RWPE1 (cell line): Measurements from ENCODE around the gene PDIA6.
A peak's percentile ranks its signal among the peaks of the same experiment; 100 is the strongest.

Experiments used
- CTCF ChIA-PET: fragments of 350-600 bp; sonication (Branson Sonifier 250); formaldehyde crosslinking; extraction: SDS; loops from one replicate; lab custom pipeline; 2021; lab: Yijun Ruan, JAX
- POLR2A ChIA-PET: fragments of 400-600 bp; formaldehyde crosslinking; extraction: SDS; loops from one replicate; lab custom pipeline; 2020; ENCODE audit warnings: antibody characterized with exemption; ENCODE audit not compliant: low non-redundant PET; lab: Yijun Ruan, JAX
- DNase-seq: peaks from one replicate; pipeline ENCODE4 v3.0.0; 2012; ENCODE audit warnings: low spot score
- H3K27ac ChIP-seq: fragments of 450-650 bp; 2 replicates; pipeline ENCODE4 v1.5.1; 2017
- CTCF ChIP-seq: fragments of 450-650 bp; conservative IDR thresholded peaks from 2 replicates; pipeline ENCODE4 v1.5.1; 2017; ENCODE audit warnings: low read depth, mild to moderate bottlenecking

PDIA6 gene

GRCh38 chr2:10771786-10772185 is 40.8 kb downstream of the PDIA6 start:
- no peak overlapping the region for H3K27ac ChIP-seq
- DNase-seq: no peak
- POLR2A ChIA-PET: no interaction called here
- no peak for TF ChIP-seq CTCF
- CTCF ChIA-PET: interaction anchor here (0.6 kb wide), 2 partner anchors 29 to 82 kb away, joined by 3 read pairs; no protein-coding TSS in a partner anchor

- no peak for DNase-seq
- POLR2A ChIA-PET: no interaction called here
- no peak for TF ChIP-seq CTCF
- CTCF ChIA-PET: interaction anchor here (0.6 to 0.7 kb wide), 2 partner anchors 29 to 706 kb away, joined by 3 read pairs; no protein-coding TSS in a partner anchor
- H3K27ac ChIP-seq: no peak overlapping the region
Measured at GRCh38 chr2:10770956-10771750, 41.4 kb downstream of the PDIA6 start.

DNA sequence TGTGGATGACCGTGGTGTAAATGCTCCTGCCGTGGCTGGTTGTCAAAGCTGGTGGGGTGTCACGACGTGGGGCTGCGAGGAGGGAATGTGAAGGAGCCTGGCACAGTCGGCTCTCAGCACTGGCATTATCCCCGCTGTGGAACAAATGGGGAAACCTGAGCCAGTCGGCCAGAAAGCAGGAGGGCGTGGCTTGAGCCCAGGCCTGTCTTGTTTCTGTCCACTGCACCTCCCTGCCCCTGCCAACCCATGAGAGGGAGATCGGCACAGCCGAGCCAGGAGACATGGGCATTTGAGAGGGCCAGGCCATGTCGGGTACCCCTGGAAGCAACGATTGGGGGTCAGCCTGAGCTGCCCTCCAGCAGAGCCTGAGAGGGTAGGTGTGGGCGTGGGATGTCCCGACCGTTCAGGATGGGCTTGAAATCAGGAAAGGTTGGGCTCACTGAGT is 44.5 kb downstream of the PDIA6 start:
- DNase-seq: no peak
- POLR2A ChIA-PET: no interaction called here
- no peak overlapping the region for H3K27ac ChIP-seq
- CTCF ChIA-PET: interaction anchor here (0.8 kb wide), 1 partner anchor 901 kb away, joined by 5 read pairs; no protein-coding TSS in a partner anchor
- no peak for TF ChIP-seq CTCF

DNA sequence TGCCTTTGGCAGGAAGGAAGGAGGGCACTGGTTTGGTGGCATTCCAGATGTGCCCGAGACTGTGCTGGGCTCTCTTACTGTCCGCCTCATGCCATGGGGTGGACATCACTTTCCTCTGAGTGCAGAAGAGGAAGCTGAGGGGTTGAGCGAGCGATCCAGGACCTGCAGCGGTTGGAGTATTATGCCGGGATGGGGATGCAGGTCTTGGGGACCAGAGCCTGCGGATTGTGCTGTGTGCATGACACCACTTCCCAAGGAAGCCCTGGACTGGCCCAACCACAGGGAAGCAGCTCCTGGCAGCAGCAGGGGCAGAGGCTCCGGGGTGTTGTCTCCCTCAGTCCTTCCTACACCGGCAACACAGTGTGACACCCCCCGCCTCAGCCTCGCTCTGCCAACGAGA is 46.7 kb downstream of the PDIA6 start:
- DNase-seq: no peak
- no peak overlapping the region for H3K27ac ChIP-seq
- POLR2A ChIA-PET: interaction anchor here (0.6 kb wide), 1 partner anchor 38 kb away, joined by 13 read pairs; no protein-coding TSS in a partner anchor
- no peak for TF ChIP-seq CTCF
- CTCF ChIA-PET: interaction anchor here (0.7 kb wide), 1 partner anchor 22 kb away, joined by 4 read pairs; no protein-coding TSS in a partner anchor

DNA sequence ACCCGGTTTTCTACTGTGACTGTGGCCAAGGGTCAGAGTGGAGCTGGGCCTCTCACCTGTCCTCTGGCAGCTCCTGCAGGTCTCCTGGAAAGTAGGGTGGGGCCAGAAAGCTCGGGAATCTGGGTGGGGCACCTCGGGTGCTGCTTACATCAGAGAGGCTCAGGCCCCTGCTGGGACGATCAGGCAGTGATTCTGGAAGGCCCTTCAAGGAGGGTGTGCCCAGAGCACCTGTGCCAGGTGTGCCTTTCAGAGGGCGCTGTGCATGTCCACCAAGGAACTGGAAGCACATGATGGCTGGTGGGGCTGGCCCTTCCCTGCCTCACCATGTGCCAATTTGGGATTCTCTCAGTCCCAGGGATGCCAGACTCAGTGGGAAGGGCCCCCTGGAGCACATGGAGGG is 47.1 kb downstream of the PDIA6 start:
- CTCF ChIA-PET: no interaction called here
- no peak for TF ChIP-seq CTCF
- peak; percentile 45 for DNase-seq
- POLR2A ChIA-PET: no interaction called here
- no peak overlapping the region for H3K27ac ChIP-seq

- TF ChIP-seq CTCF: no peak
- POLR2A ChIA-PET: no interaction called here
- CTCF ChIA-PET: no interaction called here
- no peak for DNase-seq
- H3K27ac ChIP-seq: no peak overlapping the region
Measured at GRCh38 chr2:10764896-10765295, 47.7 kb downstream of the PDIA6 start.
